ENCODE results near the gene CBX2. TPM values are rescaled to one million over a fixed set of nuclear protein-coding genes. Genes with fewer than 3 reads are reported as not detected.
A peak's percentile ranks its signal among the peaks of the same experiment; 100 is the strongest.

CBX2 gene
- polyA plus RNA-seq, 1 of the 3 experiments (the other 2 are of a cell fraction): 22.4 TPM

GRCh38 chr17:79728169-79728907 lies 49.6 kb upstream of the CBX2 start (continued):
- TF ChIP-seq, protein P1, sequence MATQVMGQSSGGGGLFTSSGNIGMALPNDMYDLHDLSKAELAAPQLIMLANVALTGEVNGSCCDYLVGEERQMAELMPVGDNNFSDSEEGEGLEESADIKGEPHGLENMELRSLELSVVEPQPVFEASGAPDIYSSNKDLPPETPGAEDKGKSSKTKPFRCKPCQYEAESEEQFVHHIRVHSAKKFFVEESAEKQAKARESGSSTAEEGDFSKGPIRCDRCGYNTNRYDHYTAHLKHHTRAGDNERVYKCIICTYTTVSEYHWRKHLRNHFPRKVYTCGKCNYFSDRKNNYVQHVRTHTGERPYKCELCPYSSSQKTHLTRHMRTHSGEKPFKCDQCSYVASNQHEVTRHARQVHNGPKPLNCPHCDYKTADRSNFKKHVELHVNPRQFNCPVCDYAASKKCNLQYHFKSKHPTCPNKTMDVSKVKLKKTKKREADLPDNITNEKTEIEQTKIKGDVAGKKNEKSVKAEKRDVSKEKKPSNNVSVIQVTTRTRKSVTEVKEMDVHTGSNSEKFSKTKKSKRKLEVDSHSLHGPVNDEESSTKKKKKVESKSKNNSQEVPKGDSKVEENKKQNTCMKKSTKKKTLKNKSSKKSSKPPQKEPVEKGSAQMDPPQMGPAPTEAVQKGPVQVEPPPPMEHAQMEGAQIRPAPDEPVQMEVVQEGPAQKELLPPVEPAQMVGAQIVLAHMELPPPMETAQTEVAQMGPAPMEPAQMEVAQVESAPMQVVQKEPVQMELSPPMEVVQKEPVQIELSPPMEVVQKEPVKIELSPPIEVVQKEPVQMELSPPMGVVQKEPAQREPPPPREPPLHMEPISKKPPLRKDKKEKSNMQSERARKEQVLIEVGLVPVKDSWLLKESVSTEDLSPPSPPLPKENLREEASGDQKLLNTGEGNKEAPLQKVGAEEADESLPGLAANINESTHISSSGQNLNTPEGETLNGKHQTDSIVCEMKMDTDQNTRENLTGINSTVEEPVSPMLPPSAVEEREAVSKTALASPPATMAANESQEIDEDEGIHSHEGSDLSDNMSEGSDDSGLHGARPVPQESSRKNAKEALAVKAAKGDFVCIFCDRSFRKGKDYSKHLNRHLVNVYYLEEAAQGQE (IDR thresholded peaks at IDR 0.05; ENCODE audit: low read depth, low read length): no peak
- TF ChIP-seq, protein P2, sequence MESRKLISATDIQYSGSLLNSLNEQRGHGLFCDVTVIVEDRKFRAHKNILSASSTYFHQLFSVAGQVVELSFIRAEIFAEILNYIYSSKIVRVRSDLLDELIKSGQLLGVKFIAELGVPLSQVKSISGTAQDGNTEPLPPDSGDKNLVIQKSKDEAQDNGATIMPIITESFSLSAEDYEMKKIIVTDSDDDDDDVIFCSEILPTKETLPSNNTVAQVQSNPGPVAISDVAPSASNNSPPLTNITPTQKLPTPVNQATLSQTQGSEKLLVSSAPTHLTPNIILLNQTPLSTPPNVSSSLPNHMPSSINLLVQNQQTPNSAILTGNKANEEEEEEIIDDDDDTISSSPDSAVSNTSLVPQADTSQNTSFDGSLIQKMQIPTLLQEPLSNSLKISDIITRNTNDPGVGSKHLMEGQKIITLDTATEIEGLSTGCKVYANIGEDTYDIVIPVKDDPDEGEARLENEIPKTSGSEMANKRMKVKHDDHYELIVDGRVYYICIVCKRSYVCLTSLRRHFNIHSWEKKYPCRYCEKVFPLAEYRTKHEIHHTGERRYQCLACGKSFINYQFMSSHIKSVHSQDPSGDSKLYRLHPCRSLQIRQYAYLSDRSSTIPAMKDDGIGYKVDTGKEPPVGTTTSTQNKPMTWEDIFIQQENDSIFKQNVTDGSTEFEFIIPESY (IDR thresholded peaks at IDR 0.05; ENCODE audit: borderline replicate concordance, low read depth): no peak
- TF ChIP-seq MEF2A (IDR thresholded peaks at IDR 0.05; ENCODE audit: borderline replicate concordance, low read depth): no peak
- peak; percentile 95 for TF ChIP-seq YY1 (IDR thresholded peaks at IDR 0.05; ENCODE audit: low read depth)
- peak; percentile 64 for TF ChIP-seq ELF1 (IDR thresholded peaks at IDR 0.05)
- TF ChIP-seq EZH2phosphoT487 (IDR thresholded peaks at IDR 0.05; ENCODE audit: borderline replicate concordance, low read depth): no peak

DNA sequence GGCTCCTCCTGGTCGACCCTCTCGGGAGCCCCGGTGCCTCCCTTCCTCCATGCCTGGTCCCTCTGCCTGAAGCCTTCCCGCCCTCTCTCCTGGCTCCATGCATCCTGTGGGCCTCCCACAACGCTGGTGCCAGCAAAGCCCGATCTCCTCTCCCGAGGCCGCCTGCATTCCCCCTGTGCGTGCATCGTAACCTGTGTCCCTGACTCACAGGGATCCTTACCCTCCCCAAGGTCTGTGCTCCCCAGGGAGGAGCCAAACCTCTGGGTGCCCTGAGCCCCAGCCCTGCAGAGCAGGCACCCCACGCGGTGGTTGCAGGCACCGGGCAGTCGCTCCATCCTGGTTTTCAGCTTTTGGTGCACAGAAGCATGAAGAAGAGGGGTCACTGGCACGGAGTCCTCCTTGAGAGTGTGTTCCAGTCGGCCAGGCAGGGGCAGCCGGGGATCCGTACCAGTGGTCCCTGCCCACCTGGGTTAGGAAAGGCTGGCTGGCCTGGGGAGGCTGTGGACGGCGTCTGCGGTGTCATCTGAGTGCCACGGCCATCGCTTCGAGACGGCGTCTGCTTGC lies 49.0 kb upstream of the CBX2 start:
- no peak for TF ChIP-seq FOSL2 (IDR thresholded peaks at IDR 0.05; ENCODE audit: borderline replicate concordance, low read depth)
- TF ChIP-seq RFX5 (IDR thresholded peaks at IDR 0.05; ENCODE audit: low read length): no peak
- TF ChIP-seq MEF2A (IDR thresholded peaks at IDR 0.05; ENCODE audit: borderline replicate concordance, low read depth): no peak
- no peak for TF ChIP-seq CTCF (IDR thresholded peaks at IDR 0.05)
- TF ChIP-seq, protein P2 (IDR thresholded peaks at IDR 0.05; ENCODE audit: borderline replicate concordance, low read depth): no peak
- no peak for TF ChIP-seq FOXJ3 (CRISPR knock-in tag; IDR thresholded peaks at IDR 0.05)
- TF ChIP-seq, protein P3, sequence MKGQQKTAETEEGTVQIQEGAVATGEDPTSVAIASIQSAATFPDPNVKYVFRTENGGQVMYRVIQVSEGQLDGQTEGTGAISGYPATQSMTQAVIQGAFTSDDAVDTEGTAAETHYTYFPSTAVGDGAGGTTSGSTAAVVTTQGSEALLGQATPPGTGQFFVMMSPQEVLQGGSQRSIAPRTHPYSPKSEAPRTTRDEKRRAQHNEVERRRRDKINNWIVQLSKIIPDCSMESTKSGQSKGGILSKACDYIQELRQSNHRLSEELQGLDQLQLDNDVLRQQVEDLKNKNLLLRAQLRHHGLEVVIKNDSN (IDR thresholded peaks at IDR 0.05; ENCODE audit: borderline replicate concordance, low read depth): no peak
- TF ChIP-seq TEAD4 (IDR thresholded peaks at IDR 0.05; ENCODE audit: borderline replicate concordance, insufficient read depth): no peak
- TF ChIP-seq NRF1 (IDR thresholded peaks at IDR 0.05; ENCODE audit: low read depth, low read length): no peak
- no peak for TF ChIP-seq MAX (IDR thresholded peaks at IDR 0.05; ENCODE audit: low read depth)
- ChIA-PET POLR2A (no interaction called here), CTCF (interaction anchor here (0.7 to 3.9 kb wide), 6 partner anchors 10 to 276 kb away, joined by 3 to 26 read pairs (median 3); no protein-coding TSS in a partner anchor)
- Histone ChIP-seq H3K9me2 (no peaks in the 10 kb centered on the region), H3F3A (replicated peaks; ENCODE audit: insufficient read depth) (no peaks in the 10 kb centered on the region), H3K79me2 (ENCODE audit: insufficient read depth) (no peaks in the 10 kb centered on the region), H4K20me1 (ENCODE audit: insufficient read depth) (no peaks in the 10 kb centered on the region), H3K27ac (ENCODE audit: low read depth in 2 of 2, low read length in 1 of 2) (peak overlapping the region in 1 of 2 experiments; percentile 5; a peak in 1 of 4 replicates), H3K4me2 (no peak overlapping the region), H2AFZ (ENCODE audit: low read depth) (peak overlapping the region; percentile 96), H3K9ac (no peak overlapping the region), H3K36me3 (replicated peaks in 1 of 2; ENCODE audit: control insufficient read depth in 1 of 2, insufficient read depth in 2 of 2, low read length in 1 of 2) (no peaks in the 10 kb centered on the region), H3K9me3 (no peaks in the 10 kb centered on the region), H3K4me1 (ENCODE audit: control insufficient read depth in 1 of 2, insufficient read depth in 2 of 2, low read depth in 1 of 2, low read length in 1 of 2) (peaks cover 0 to 8% of the 10 kb centered on the region in 2 experiments; a peak in 1 of 4 replicates), H3K4me3 (ENCODE audit: low read depth in 2 of 2, low read length in 1 of 2) (no peak overlapping the region), H3K27me3 (ENCODE audit: insufficient read depth) (no peaks in the 10 kb centered on the region)
- DNase-seq: no peak
- WGBS (ENCODE audit: low lambda C conversion rate): 66% methylated on average over 26 of the region's 26 CpGs

Measured in SK-N-SH (cell line).